GM10266 (cell line): ENCODE data around the gene SUCLG2.

Experiments
- DNase-seq: peaks from one replicate; pipeline ENCODE4 v3.0.0; 2012; ENCODE audit errors: extremely low spot score
- TF ChIP-seq, protein P1 (sequence below): IDR thresholded peaks from 2 replicates; pipeline ENCODE4 v1.5.1; 2012; ENCODE audit warnings: mild to moderate bottlenecking, low read depth; ENCODE audit not compliant: control insufficient read depth, insufficient read depth; ENCODE audit errors: missing control alignments

Gene SUCLG2

DNA sequence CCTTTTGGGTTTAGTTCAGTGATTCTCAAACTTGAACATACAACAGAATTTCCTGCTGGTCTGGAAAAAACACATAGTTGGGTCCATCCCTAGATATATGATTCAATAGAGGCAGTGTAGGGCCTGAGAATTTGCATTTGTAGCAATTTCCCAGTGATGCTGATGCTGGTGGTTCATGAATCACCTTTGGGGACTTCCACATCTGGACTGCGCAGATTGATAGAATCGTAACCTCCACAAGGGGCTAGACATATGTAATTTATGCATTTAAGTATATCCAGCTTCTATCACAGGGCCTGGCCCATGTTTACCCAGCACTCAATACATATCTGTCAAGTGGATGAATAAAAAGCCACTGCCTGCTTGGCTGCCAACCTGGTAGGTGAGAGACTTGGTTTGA is 33.8 kb upstream of the SUCLG2 start:
- TF ChIP-seq, protein P1, sequence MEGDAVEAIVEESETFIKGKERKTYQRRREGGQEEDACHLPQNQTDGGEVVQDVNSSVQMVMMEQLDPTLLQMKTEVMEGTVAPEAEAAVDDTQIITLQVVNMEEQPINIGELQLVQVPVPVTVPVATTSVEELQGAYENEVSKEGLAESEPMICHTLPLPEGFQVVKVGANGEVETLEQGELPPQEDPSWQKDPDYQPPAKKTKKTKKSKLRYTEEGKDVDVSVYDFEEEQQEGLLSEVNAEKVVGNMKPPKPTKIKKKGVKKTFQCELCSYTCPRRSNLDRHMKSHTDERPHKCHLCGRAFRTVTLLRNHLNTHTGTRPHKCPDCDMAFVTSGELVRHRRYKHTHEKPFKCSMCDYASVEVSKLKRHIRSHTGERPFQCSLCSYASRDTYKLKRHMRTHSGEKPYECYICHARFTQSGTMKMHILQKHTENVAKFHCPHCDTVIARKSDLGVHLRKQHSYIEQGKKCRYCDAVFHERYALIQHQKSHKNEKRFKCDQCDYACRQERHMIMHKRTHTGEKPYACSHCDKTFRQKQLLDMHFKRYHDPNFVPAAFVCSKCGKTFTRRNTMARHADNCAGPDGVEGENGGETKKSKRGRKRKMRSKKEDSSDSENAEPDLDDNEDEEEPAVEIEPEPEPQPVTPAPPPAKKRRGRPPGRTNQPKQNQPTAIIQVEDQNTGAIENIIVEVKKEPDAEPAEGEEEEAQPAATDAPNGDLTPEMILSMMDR = no peak
- DNase-seq = no peak

GRCh38 chr3:67686069-67686468 is 31.7 kb upstream of the SUCLG2 start:
- TF ChIP-seq, protein P1 = no peak
- no peak for DNase-seq

- DNase-seq = peak; percentile 56
- TF ChIP-seq, protein P1 = no peak
These were observed 31.1 kb upstream of the SUCLG2 start for GRCh38 chr3:67685499-67685898.

DNA sequence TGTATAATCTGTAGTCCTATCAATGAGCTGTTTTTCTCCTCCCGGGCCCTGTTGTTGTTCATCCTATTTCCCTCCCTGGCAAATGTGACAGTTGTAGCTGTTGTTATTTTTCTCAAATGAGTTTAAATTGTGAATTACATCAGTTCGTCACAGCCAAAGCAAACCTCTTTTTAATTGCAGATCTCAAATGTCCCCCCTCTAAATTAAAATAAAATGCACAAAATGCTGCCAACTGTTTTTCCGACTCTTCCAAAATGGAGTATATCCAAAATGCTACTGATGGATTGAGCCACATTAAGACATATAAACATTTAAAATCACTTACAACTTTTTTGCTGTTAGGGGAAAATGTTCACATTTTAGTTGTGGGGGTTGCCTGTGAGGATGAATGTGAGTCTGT is 29.8 kb upstream of the SUCLG2 start:
- DNase-seq = no peak
- TF ChIP-seq, protein P1 = no peak

DNA sequence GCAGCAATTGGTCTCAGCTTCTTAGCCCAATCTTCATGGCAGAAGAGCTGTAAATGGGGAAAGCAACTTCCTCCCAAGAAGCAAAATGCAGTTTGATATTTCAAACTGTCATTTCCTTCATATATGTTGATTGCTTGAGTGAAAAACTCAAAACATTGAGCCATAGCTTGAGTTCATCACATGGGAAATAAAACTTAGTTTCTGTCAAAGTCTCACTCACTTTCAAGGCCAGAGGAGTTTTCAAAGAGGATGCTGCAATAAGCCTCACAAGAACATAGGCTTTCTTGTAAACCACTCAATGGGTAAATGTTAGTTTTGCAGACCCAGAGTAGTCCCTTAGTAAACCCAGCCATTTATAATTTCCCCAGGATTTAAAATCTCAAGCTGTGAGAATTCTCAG is 29.1 kb upstream of the SUCLG2 start:
- DNase-seq = peak; percentile 7

DNA sequence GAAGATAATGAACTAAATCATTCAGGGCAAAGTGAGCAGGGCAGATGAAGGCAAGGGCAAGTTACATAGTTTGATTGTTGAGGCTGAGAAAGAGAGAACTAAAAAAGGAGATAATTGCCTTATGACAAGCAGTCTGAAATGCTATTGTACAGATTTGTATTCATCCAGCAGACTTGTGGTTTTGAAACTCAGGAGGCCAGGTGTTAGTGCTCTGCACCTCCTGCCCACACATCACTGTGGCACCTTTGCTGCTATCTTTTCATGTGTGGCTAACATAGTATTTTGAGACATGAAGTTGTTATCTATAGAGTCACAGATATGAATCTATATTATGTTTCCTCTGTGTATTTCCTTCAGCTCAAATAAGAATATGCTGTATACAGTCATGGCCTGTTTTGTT is 24.3 kb upstream of the SUCLG2 start:
- TF ChIP-seq, protein P1 = no peak

More for the DNA sequence above, 29.1 kb upstream of the SUCLG2 start:
- TF ChIP-seq, protein P1 = no peak

DNA sequence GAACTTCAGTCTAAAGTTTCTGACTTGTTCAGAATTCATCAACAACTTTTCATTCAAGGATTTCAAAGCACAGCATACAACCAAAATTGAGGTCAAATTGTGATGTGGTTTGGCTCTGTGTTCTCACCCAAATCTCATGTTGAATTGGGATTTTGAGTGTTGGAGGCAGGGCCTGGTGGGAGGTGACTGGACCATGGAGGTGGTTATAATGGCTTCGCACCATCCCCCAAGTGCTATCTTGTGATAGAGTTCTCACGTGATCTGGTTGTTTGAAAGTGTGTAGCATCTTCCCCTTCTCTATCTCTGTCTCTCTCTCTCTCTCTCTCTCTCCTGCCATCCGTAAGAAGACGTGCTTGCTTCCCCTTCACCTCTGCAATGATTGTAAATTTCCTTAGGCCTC is 19.6 kb upstream of the SUCLG2 start:
- TF ChIP-seq, protein P1 = no peak
- DNase-seq = no peak

More for the DNA sequence above, 24.3 kb upstream of the SUCLG2 start:
- DNase-seq = no peak
